ENCODE measurements around the gene RPL7L1. TPM values are rescaled to one million over a fixed set of nuclear protein-coding genes. Genes with fewer than 3 reads are reported as not detected.
"Not testable (repeated sequence)": the region's sequence is repeated elsewhere in the genome, so short reads cannot be mapped to it uniquely, and the experiment has no call there.

RPL7L1 gene
- total RNA-seq, 4 donors from 2014 or later: 61.1 to 106 (median 87.9) TPM

DNA sequence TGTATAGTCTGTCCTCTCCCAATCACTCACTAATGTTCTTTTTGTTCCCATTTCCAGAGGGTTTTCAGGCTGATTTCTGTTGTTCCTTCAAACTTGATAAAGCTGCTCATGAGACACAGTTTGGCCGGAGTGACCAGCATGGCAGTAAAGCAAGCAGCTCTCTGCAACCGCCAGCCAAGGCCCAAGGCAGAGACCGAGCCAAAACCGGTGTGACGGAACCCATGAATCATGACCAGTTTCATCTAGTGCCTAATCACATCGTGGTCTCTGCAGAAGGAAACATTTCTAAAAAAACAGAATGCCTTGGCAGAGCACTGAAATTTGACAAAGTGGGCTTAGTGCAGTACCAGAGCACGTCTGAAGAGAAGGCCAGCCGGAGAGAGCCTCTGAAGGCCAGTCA, 14.8 kb upstream of the RPL7L1 start:
- H3K27ac ChIP-seq: no peak overlapping the region
- TF ChIP-seq POLR2AphosphoS5 (IDR thresholded peaks at IDR 0.05): no peak
- TF ChIP-seq POLR2A (IDR thresholded peaks at IDR 0.05): no peak
- 65 to 71% methylated on average over 5 of the region's 8 CpGs for WGBS, 2 donors (ENCODE audit: low coverage in 1 of 2)
- H3K4me1 ChIP-seq: no peaks in the 10 kb centered on the region
- H3K27me3 ChIP-seq: no peaks in the 10 kb centered on the region
- no peak for ATAC-seq
- no peaks in the 10 kb centered on the region for H3K9me3 ChIP-seq
- no peak overlapping the region for H3K4me3 ChIP-seq
- H3K36me3 ChIP-seq: peaks cover 0 to 99% of the 10 kb centered on the region in 2 donors

DNA sequence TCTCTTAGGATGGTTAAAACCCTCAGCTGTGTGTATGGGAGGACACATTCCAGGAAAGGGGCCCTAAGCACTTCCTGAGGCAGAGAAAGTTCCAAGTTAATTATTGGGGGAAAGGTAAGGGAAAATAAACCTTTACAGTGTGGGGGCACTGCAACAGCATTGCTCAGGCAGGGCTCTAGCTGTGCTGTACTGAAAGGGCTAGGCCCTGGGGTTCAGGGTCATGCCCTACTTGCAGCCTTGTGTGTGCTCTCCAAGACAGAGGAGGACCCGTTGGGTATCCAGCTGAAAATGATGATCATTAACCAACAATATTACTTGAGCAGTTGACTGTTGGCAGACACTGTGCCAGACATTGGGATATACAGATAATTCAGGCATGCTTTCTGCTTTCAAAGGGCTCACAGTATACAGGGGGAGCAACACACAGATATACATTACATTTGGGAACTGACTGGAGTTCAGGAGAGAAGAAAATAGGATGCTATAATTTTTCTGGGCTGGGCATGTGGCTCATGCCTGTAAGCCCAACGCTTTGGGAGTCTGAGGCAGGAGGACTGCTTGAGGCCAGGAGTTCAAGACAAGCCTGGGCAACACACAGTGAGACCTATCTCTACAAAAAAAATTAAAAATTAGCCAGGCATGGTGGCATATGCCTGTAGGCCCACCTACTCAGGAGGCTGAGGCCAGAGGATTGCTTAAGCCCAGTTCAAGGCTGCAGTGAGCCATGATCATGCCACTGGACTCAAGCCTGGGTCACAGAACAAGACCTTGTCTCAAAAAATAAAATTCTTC, 9.1 kb upstream of the RPL7L1 start:
- Histone ChIP-seq H3K9me3 (no peaks in the 10 kb centered on the region), H3K36me3 (peaks cover 0 to 49% of the 10 kb centered on the region in 2 donors), H3K4me3 (no peak overlapping the region), H3K27me3 (no peaks in the 10 kb centered on the region), H3K27ac (no peak overlapping the region), H3K4me1 (no peaks in the 10 kb centered on the region)
- ATAC-seq: no peak
- 48 to 100% methylated on average over 1 to 2 of the region's 2 CpGs for WGBS, 2 donors (ENCODE audit: low coverage in 1 of 2)
- TF ChIP-seq POLR2AphosphoS5 (IDR thresholded peaks at IDR 0.05) (no peak), POLR2A (IDR thresholded peaks at IDR 0.05) (no peak), EP300 (IDR thresholded peaks at IDR 0.05) (no peak)
- TF ChIP-seq, protein P1, sequence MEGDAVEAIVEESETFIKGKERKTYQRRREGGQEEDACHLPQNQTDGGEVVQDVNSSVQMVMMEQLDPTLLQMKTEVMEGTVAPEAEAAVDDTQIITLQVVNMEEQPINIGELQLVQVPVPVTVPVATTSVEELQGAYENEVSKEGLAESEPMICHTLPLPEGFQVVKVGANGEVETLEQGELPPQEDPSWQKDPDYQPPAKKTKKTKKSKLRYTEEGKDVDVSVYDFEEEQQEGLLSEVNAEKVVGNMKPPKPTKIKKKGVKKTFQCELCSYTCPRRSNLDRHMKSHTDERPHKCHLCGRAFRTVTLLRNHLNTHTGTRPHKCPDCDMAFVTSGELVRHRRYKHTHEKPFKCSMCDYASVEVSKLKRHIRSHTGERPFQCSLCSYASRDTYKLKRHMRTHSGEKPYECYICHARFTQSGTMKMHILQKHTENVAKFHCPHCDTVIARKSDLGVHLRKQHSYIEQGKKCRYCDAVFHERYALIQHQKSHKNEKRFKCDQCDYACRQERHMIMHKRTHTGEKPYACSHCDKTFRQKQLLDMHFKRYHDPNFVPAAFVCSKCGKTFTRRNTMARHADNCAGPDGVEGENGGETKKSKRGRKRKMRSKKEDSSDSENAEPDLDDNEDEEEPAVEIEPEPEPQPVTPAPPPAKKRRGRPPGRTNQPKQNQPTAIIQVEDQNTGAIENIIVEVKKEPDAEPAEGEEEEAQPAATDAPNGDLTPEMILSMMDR (IDR thresholded peaks at IDR 0.05): no peak

DNA sequence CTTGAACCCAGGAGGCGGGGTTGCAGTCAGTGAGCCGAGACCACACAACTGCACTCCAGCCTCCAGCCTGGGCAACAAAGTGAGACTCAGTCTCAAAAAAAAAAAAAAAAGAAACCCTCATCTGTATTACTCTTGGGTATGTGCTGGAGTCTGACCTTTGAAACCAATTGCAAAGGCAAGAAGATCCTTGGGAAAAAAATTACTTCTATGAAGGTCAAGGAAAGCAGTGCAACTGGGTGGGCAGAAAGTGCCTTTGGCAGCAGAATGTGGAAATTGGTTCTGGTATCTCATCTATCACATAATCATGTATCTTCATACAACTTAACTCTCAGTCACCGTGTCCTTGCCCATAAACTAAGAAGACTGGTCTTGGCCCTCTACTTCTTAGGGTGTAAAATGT, 7.7 kb upstream of the RPL7L1 start:
- 63% methylated on average over 2 of the region's 3 CpGs; no CpG with 5 or more reads in 1 of the 2 donors for WGBS, 2 donors (ENCODE audit: low coverage in 1 of 2)
- no peak overlapping the region for H3K4me3 ChIP-seq
- TF ChIP-seq, protein P1 (IDR thresholded peaks at IDR 0.05): no peak
- TF ChIP-seq POLR2AphosphoS5 (IDR thresholded peaks at IDR 0.05) (no peak), EP300 (IDR thresholded peaks at IDR 0.05) (no peak), POLR2A (IDR thresholded peaks at IDR 0.05) (no peak)
- no peak for ATAC-seq
- no peaks in the 10 kb centered on the region for H3K9me3 ChIP-seq
- no peaks in the 10 kb centered on the region for H3K27me3 ChIP-seq
- H3K4me1 ChIP-seq: peaks cover 0 to under 1% (median 0%) of the 10 kb centered on the region in 3 donors
- H3K36me3 ChIP-seq: peaks cover 0 to 35% of the 10 kb centered on the region in 2 donors
- no peak overlapping the region for H3K27ac ChIP-seq

DNA sequence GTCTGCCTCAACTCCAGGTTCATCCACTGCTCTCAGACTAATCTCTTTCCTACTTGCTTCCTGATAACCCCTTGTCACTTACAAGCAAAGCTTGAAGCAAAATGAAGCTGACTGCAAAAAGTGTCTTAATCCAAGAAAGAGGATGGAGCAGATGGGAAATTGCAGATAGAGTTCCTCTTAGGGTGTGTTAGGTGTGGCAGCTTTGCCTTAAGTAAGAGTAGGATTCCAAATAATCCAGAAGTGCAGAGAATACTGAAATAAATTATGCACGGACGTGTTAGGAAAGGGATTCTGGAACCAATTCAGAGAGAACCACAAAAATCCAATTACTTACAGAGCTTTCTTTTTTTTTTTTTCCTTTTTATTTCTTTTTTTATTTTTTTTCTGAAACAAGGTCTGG, 6.1 kb upstream of the RPL7L1 start:
- peaks cover 0 to 20% of the 10 kb centered on the region in 2 donors for H3K36me3 ChIP-seq
- TF ChIP-seq POLR2A (IDR thresholded peaks at IDR 0.05) (no peak), EP300 (IDR thresholded peaks at IDR 0.05) (no peak), POLR2AphosphoS5 (IDR thresholded peaks at IDR 0.05) (no peak)
- TF ChIP-seq, protein P1 (IDR thresholded peaks at IDR 0.05): no peak
- no peak for ATAC-seq

DNA sequence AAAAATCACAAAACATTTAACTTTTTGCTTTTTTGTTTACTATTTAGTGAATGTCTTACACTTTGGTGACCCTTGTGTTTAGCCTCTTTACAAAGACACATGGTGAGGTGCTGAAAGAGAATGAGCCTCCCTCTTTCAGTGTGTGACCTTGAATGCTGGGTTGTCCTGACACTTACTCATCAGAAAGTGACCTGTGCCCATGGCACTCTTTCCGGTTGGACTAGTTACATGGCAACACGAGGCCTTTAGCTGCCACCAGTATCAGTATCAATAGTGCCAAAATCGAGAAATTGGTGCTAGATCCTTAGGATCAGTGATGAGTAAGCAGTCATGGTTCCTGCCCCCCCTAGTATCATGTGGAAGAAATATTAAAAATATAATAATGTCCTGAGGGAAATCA, 1.7 kb upstream of the RPL7L1 start:
- Histone ChIP-seq H3K36me3 (peaks cover 0 to 12% of the 10 kb centered on the region in 2 donors), H3K9me3 (no peaks in the 10 kb centered on the region), H3K27me3 (no peaks in the 10 kb centered on the region), H3K4me3 (no peak overlapping the region), H3K27ac (peak overlapping the region in 1 of 4 donors; percentile 25), H3K4me1 (peaks cover 0 to 41% (median 10%) of the 10 kb centered on the region in 3 donors)
- WGBS, 2 donors (ENCODE audit: low coverage in 1 of 2): 61 to 71% methylated on average over 3 of the region's 3 CpGs
- no peak for ATAC-seq
- TF ChIP-seq, protein P1 (IDR thresholded peaks at IDR 0.05): no peak
- no peak for TF ChIP-seq POLR2AphosphoS5 (IDR thresholded peaks at IDR 0.05)
- no peak for TF ChIP-seq POLR2A (IDR thresholded peaks at IDR 0.05)
- no peak for TF ChIP-seq EP300 (IDR thresholded peaks at IDR 0.05)

More for the DNA sequence above, 6.1 kb upstream of the RPL7L1 start:
- 28 to 33% methylated on average over 2 of the region's 2 CpGs for WGBS, 2 donors (ENCODE audit: low coverage in 1 of 2)
- H3K27ac ChIP-seq: no peak overlapping the region
- no peak overlapping the region for H3K4me3 ChIP-seq
- no peaks in the 10 kb centered on the region for H3K27me3 ChIP-seq
- H3K4me1 ChIP-seq: peaks cover 0 to 10% (median 0%) of the 10 kb centered on the region in 3 donors
- H3K9me3 ChIP-seq: no peaks in the 10 kb centered on the region

DNA sequence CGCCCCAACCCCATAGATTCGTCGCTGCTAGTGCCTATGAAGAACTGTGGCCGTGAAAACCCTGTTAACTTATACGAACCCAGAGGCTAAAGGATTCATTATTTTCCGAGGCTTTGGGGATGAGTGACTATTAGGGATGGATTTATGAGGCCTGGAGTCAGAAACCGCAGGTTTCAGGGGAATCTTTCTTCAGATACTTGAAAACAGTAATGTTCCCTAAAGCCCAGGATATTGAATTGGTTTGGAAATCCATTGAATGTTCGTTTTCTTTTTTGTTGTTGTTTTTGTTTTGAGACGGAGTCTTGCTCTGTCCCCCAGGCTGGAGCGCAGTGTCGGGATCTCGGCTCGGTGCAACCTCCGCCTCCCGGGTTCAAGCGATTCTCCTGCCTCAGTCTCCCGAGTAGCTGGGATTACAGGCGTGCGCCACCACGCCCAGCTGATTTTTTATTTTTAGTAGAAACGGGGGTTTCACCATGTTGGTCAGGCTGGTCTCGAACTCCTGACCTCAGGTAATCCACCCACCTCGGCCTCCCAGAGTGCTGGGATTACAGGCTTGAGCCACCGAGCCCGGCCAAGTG, 913 bp downstream of the RPL7L1 start:
- peak overlapping the region; percentile 88 to 99 (median 94) for H3K27ac ChIP-seq
- H3K9me3 ChIP-seq, H3K27me3 ChIP-seq, ATAC-seq: not testable (repeated sequence)
- peaks cover 6 to 39% of the 10 kb centered on the region in 2 donors for H3K36me3 ChIP-seq
- peaks cover 0 to 48% (median 10%) of the 10 kb centered on the region in 3 donors for H3K4me1 ChIP-seq
- 15 to 17% methylated on average over 16 to 25 of the region's 25 CpGs for WGBS, 2 donors (ENCODE audit: low coverage in 1 of 2)
- peak overlapping the region; percentile 64 to 68 for H3K4me3 ChIP-seq

DNA sequence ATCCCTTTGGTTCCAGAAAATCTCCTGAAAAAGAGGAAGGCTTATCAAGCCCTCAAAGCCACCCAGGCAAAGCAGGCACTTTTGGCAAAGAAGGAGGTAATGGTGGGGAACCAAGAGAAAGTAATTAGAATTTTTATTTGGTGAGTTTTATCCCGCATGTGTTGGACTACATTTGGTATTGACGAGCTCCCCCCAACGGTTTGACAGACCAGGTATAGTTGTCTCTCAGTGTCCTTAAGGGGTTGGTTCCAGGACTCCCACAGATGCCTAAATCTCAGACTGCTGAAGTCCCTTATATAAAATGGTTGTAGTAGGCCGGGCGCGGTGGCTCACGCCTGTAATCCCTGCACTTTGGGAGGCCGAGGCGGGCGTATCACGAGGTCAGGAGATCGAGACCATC, 1.5 kb downstream of the RPL7L1 start:
- not testable (repeated sequence) for ATAC-seq, H3K9me3 ChIP-seq, H3K27me3 ChIP-seq
- Histone ChIP-seq H3K36me3 (peaks cover 6 to 44% of the 10 kb centered on the region in 2 donors), H3K4me3 (peak overlapping the region in 1 of 2 donors; percentile 64), H3K4me1 (peaks cover 0 to 48% (median 10%) of the 10 kb centered on the region in 3 donors), H3K27ac (peak overlapping the region in 3 of 4 donors; percentile 88 to 94 (median 94))
- whole genome bisulfite sequencing, 2 donors (ENCODE audit: low coverage in 1 of 2): 65 to 89% methylated on average over 3 to 7 of the region's 12 CpGs
